Measurements from ENCODE around the gene BRD3OS.
A peak's percentile ranks its signal among the peaks of the same experiment; 100 is the strongest.

Gene BRD3OS

DNA sequence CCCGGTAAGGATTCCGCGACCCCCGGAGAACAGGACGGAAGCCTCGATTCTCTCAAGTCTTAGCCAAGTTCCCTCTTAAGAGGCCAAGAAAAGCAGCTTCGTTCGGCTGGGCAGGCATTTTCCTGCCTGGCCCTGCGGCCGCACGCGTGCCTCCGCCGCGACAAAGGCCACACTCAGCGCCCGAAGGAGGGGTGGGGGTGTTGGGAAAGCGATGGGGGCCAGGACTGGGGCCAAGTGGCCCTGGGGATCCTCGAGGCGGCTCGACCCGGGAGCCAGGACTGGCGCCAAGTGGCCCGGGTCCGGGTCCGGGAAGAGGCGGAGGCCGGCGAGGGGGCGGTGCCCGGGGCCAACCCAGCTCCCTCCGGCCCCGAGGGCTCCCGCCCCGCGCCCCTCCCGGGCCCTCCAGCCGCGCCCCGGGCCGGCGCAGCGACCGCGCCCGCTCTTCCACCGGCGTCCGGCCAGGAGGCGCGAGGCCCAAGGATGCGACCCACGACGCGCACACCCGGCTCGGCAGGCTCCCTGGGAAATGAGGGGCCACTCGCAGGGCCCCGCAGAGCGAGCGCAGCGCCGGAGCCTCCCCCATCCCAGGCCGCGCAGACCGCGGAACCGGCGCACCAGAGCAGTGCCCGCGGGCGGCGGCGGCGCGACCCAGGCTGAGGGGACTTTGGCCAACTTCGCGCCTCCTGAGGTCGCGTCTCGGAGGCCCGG is 33.9 kb upstream of the BRD3OS start:
- peak; percentile 65; the same call in 1 of the 2 replicates for TF ChIP-seq ZFX (IDR thresholded peaks at IDR 0.05)
- TF ChIP-seq, protein P1, sequence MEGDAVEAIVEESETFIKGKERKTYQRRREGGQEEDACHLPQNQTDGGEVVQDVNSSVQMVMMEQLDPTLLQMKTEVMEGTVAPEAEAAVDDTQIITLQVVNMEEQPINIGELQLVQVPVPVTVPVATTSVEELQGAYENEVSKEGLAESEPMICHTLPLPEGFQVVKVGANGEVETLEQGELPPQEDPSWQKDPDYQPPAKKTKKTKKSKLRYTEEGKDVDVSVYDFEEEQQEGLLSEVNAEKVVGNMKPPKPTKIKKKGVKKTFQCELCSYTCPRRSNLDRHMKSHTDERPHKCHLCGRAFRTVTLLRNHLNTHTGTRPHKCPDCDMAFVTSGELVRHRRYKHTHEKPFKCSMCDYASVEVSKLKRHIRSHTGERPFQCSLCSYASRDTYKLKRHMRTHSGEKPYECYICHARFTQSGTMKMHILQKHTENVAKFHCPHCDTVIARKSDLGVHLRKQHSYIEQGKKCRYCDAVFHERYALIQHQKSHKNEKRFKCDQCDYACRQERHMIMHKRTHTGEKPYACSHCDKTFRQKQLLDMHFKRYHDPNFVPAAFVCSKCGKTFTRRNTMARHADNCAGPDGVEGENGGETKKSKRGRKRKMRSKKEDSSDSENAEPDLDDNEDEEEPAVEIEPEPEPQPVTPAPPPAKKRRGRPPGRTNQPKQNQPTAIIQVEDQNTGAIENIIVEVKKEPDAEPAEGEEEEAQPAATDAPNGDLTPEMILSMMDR (conservative IDR thresholded peaks at IDR 0.05), result no peak
- H3K27ac ChIP-seq, result peak overlapping the region; percentile 85

DNA sequence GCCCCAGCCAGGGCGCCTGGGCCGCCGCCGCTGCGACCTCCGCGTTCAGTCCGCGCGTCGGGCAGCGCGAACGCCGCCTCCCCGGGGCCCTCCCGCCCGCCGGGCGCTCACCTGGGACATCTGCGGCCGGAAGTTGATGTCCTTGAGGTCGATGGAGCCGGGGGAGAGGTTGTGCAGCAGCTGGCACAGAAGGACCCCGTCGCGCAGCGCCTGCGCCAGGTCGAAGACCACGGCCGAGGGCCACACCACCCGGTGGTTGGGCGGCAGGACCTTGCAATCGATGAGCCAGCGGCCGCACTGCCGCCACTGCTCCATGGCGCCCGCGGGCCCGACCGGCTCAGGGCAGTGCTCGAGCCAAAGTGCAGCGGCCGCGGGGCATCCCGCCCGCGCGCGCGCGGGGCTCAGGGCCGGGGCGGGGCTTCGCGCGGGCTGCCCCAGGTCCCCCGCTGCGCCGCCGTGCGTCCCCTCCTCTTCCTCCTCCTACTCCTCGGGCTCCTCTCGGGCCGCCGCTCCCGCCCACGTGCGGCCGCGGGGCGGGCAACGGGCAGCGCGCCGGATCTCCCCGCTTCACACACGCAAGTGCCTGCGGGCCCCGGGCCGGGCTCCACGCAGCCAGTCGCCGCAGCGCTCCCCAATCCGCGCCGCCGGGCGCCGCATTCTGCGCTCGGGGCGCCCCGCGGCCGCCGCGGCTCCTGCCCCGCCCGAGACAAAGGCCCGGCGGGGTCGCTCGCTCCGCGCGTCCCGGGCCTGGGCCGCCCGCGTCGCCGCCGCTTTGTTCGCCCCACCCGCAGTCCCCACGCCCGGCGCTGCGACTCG is 33.1 kb upstream of the BRD3OS start, which contains the start of gene VAV2:
VAV2 (minus strand) TSS at position 361 of the 816 bp plus-strand sequence; CDS start at position 315, 46 bp downstream.
- TF ChIP-seq ZFX (IDR thresholded peaks at IDR 0.05), result peak; percentile 54; the same call in 1 of the 2 replicates
- TF ChIP-seq, protein P1 (conservative IDR thresholded peaks at IDR 0.05), result no peak
- peak within 1 kb of the TSS; percentile 85 for H3K27ac ChIP-seq

DNA sequence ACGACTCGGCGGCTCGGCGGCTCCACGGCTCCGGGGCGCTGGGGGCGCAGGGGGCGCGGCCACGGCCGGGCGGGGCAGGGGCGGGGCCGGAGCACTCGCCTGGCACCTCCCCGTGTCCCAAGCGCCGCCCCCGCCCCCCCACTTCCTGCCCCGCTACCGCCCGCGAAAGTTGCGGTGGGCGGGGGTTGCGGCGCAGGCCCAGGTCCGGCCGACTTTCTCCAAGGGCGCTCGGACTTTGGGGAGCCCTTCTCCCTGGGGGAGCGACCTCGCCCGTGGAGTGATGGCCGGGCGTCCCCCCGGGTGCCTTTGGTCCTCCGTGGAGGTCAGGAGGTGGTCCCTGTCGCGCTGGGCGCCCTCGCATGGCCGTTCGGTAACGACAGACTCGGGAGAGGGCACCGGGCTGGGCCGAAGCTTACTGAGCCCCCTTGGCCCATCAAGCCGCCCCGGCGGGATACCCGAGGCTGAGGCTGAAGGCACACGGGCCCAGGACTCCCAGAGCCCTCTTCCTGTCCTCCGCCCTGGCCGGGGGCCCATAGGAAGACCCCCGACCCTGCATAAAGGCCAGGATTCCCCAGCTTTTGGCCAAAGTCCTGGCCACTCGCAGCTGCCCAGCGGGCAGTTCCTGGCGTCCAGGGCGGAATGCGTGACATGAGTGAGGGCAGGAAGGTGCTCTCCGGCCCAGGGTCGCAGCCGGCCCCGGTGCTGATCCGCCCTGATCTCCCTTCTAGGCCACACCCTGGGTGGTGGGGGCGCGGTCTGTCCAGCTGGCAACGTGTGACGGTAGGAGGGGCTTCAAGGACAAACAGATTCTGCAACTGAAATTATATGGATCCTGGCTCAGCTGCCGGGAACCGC is 32.3 kb upstream of the BRD3OS start:
- no peak for TF ChIP-seq ZFX (IDR thresholded peaks at IDR 0.05)
- TF ChIP-seq, protein P1 (conservative IDR thresholded peaks at IDR 0.05), result peak; percentile 78
- H3K27ac ChIP-seq, result peak overlapping the region; percentile 85

DNA sequence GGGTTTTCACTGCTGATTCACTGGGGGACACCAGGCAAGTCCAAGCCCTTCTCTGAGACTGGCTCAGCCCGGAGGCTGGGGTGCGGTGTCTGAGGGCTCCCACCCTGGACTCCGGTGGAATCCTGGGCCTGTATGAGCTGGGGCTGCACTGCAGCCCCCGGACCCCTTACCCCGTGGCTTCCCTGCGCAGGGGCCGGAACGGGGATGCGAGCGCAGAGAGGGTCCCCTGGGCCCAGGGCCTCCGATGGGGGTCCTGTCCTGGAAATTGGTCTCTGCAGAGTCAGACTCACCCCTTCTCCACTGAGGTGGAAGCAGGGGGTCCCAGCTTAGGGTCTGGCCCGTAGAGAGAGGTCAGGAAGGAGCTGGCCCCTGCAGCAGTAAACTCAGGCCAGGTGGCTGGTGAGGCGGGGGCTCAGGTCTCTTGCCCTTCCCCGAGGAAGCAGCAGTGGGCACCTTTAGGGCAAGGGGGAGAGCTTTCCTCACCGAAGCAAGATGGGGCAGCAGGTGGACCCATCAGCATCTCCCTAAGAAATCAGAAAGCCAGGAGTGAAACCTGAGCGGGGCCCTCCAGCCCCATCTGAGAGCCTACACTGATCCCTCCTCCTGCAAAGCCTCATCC is 31.5 kb upstream of the BRD3OS start:
- TF ChIP-seq, protein P1 (conservative IDR thresholded peaks at IDR 0.05), result no peak
- TF ChIP-seq ZFX (IDR thresholded peaks at IDR 0.05), result no peak
- H3K27ac ChIP-seq, result peak overlapping the region; percentile 85

DNA sequence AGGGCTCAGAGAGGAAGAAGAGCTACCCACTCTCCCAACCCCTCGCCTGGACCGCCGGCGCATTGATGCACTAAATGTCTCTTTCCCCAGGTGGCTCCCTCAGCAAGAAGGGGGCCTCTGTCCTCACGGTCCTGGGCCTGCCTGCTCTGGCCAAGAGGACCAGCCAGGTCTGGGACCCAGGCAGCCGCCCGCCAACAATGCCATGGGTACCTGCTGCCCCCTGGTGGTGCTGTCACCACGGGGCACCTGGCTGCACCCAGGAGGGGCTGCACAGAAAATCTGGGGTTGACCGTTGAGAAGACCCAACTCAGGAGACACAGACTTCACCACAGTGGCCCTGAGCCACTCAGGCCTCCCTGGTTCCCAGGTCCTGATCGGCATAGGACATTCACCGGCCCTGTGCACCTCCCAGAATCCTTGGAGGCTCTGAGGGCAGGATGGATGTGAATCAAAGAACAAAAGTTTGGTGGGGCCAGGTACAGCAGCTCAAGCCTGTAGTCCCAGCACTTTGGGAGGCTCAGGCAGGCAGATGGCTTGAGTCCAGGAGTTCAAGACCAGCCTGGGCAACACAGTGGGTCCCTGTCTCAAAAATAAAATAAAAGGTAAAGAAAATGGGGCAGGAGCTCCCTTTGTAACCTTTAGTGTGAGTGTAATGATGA is 30.8 kb upstream of the BRD3OS start:
- TF ChIP-seq ZFX (IDR thresholded peaks at IDR 0.05), result no peak
- TF ChIP-seq, protein P1 (conservative IDR thresholded peaks at IDR 0.05), result peak; percentile 99
- no peak overlapping the region for H3K27ac ChIP-seq
